AG04449 (cell line): ENCODE data around the gene KCNN3.

Source experiments
- CTCF ChIA-PET: fragments of 350-600 bp; formaldehyde crosslinking; extraction: SDS; loops from one replicate; lab custom pipeline; 2021; ENCODE audit warnings: antibody characterized with exemption; lab: Yijun Ruan, JAX
- POLR2A ChIA-PET: fragments of 400-600, 350-600 bp; formaldehyde crosslinking; extraction: SDS; loops from one replicate; lab custom pipeline; 2020; ENCODE audit warnings: antibody characterized with exemption, inconsistent platforms; lab: Yijun Ruan, JAX
- DNase-seq: peaks from one replicate; pipeline ENCODE4 v3.0.0-alpha.2; 2010; ENCODE audit warnings: low read depth, low spot score
- H3K4me3 ChIP-seq: 2 replicates; pipeline ENCODE4 v1.5.1; 2011; ENCODE audit warnings: low read depth, mild to moderate bottlenecking, control low read depth, low read length
- TF ChIP-seq, protein P1 (sequence below): IDR thresholded peaks from one replicate; pipeline ENCODE4 v1.5.1; 2011; ENCODE audit warnings: mild to moderate bottlenecking, moderate library complexity, low read length, control low read depth, inconsistent platforms; ENCODE audit not compliant: insufficient read depth; ENCODE audit errors: missing control alignments

The KCNN3 gene

DNA sequence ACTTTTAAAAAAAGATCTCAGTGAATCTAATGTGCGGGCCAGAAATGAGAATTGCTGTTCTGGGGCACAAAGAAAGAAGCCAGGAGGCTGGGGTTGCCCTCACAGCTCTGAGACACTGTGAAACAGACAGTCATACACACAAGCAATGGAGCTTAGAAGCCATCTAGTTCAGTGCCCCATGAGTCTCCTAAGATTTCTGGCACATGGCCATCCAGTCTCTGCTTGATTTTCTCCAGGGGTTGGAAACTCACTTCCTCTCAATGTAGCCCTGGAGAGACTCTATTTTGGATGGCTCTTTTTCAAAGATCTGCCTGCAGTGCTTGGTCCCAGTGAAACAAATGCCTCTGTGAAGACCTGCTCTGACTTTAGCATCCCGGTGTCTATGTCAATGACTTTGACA lies 38.6 kb downstream of the KCNN3 start:
- TF ChIP-seq, protein P1, sequence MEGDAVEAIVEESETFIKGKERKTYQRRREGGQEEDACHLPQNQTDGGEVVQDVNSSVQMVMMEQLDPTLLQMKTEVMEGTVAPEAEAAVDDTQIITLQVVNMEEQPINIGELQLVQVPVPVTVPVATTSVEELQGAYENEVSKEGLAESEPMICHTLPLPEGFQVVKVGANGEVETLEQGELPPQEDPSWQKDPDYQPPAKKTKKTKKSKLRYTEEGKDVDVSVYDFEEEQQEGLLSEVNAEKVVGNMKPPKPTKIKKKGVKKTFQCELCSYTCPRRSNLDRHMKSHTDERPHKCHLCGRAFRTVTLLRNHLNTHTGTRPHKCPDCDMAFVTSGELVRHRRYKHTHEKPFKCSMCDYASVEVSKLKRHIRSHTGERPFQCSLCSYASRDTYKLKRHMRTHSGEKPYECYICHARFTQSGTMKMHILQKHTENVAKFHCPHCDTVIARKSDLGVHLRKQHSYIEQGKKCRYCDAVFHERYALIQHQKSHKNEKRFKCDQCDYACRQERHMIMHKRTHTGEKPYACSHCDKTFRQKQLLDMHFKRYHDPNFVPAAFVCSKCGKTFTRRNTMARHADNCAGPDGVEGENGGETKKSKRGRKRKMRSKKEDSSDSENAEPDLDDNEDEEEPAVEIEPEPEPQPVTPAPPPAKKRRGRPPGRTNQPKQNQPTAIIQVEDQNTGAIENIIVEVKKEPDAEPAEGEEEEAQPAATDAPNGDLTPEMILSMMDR = no peak
- POLR2A ChIA-PET = no interaction called here
- DNase-seq = no peak
- H3K4me3 ChIP-seq = no peak overlapping the region
- CTCF ChIA-PET = no interaction called here

DNA sequence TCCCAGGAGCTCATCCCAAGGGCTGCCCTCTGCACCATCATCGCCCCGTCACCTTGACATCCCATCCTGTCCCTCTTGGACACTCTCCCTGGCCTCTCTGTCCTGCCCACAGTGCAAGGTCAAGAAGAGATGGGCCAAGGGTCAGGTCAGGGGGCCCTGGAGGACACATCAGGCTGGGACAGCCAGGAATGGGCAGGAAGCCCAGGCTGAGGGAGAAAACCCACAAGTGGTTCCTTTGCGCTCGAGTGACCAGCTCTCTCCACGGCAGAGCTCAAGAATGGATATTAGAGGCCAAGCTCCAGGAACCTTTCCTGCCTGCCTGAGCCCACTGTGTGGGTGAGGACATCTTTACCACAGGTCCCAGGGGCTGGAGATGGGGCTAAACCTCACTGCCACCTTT lies 41.0 kb downstream of the KCNN3 start:
- TF ChIP-seq, protein P1 = no peak
- POLR2A ChIA-PET = no interaction called here
- H3K4me3 ChIP-seq = no peak overlapping the region
- DNase-seq = no peak
- CTCF ChIA-PET = interaction anchor here (1.0 to 1.4 kb wide), 2 partner anchors 12 to 20 kb away, joined by 3 read pairs; no protein-coding TSS in a partner anchor

DNA sequence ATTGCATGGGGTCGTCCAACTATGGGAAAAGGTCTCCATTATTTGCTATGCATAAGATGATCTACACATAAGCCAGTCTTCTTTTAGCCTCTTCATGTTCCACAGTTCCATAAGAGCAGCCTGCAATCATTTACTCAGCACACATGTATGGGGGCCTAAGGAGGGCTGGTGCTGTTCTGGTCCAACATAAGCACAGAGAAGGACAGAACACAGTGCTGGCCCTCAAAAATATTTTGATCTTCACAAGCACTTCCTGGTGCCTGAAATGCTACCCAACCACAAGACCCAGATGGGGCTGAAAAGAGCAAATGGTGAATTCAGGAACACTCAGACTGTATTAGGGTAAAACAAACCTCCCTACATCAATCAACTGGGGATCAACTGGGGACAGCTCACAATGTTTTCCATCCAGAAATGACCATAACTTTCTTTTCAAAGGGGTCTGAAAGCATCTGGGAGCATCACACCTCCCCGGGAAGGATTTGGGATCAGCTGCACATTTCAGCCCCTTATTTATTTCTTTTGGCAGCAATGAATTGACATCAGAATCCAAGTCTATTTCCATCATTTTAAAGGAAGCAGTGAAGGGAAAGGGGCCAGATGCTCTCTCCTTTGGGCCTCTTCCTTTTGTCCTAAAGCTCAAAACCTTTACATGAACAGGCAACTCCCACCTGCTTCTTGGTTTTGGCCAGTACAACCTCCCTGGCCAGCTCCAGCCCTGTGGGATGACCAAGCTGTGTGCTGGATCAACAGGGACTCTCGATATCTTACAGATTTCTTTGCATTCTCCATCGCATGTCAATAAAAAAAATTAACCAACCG lies 45.7 kb downstream of the KCNN3 start:
- H3K4me3 ChIP-seq = no peak overlapping the region
- TF ChIP-seq, protein P1 = no peak
- CTCF ChIA-PET = interaction anchor here (1.1 to 1.2 kb wide), 2 partner anchors 13 to 38 kb away, joined by 3 to 4 read pairs; no protein-coding TSS in a partner anchor
- POLR2A ChIA-PET = no interaction called here
- no peak for DNase-seq

DNA sequence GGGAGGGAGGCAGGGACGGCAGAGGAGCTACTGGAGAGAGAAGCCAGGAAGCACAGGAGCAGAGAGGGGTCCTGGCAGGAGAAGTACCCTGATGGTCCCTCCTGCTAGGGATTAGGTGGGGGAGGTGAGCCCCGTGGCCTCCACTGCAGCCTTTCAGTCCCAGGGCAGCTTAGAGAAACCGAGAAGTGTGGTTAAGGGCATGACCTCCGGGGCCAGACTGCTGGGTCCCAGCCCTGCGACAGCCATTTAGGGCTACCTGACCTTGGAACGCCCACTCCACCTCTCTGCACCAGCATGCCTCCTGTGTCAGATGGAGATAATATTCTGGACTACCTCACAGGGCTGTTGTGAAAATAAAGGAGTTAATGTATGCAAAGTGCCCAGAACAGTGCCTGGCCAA lies 47.4 kb downstream of the KCNN3 start:
- POLR2A ChIA-PET = no interaction called here
- TF ChIP-seq, protein P1 = no peak
- H3K4me3 ChIP-seq = no peak overlapping the region
- no peak for DNase-seq
- CTCF ChIA-PET = interaction anchor here (1.2 kb wide), 1 partner anchor 59 kb away, joined by 4 read pairs; no protein-coding TSS in a partner anchor

DNA sequence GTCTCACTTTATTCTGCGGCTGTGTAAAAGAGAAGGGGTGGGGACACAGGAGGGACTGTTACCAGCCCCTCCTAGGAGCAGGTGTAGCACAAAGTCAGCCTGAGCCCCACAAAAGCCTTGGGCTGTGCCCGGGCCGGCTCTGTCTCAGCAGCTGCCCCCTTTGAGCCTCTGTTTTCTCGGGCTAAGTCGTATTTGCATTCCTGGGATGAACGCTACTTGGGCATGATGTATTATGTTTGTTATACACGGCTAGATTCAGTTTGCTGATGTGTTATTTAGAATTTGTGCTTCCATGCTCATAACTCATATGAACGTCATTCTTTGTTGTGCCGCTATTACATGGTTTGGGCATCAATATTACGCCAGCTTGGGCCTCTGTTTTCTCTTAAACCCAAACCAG lies 47.8 kb downstream of the KCNN3 start:
- ChIA-PET CTCF (no interaction called here), POLR2A (no interaction called here)
- no peak overlapping the region for H3K4me3 ChIP-seq
- DNase-seq = no peak
- TF ChIP-seq, protein P1 = no peak

DNA sequence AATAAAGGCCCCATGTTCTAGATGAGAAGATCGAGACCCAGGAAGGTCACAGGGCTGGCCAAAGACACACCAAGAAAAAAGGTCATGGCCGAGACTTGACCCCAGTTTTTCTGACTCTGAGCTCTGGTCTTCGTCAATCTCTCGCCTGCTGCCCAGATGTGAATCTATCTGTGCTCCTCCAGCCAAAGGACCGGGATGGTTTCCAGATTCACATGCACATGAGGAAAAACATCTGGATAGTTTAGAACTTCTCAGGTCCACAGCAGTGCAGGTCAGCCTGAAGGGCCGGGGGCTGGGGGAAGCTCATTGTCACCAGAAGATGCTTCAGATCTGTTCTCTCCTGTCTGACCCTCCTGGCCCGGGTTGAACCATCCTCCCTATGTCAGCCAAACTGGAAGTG lies 49.0 kb downstream of the KCNN3 start:
- ChIA-PET POLR2A (no interaction called here), CTCF (no interaction called here)
- no peak overlapping the region for H3K4me3 ChIP-seq
- TF ChIP-seq, protein P1 = no peak
- no peak for DNase-seq
